Bladder microvascular endothelial cell (primary cell): ENCODE data around the gene IDI2. TPM values are rescaled to one million over a fixed set of nuclear protein-coding genes. Genes with fewer than 3 reads are reported as not detected.

Experiments used
- total RNA-seq: library from RNA; depleted of rRNA; stranded (reverse); fragments of >200 nt; gene quantifications from 2 replicates; pipeline ENCODE4 v1.2.3, GENCODE V29; 2014

The IDI2 gene
- not detected in 2 replicates for total RNA-seq

GRCh38 chr10:1025683-1026082 lies at the start of gene IDI2:
Gene IDI2 (minus strand): TSS chr10:1025859. CDS start chr10:1024723, 1,136 bp downstream.

GRCh38 chr10:1056326-1057105 lies 30.9 kb upstream of the IDI2 start, which contains the start of gene WDR37:
Gene WDR37 (plus strand): TSS chr10:1056385. CDS start chr10:1072156, 15,771 bp downstream.

GRCh38 chr10:1048732-1049424 lies 23.2 kb upstream of the IDI2 start, which contains the start of gene IDI1:
Gene IDI1 (minus strand): TSS chr10:1049119. CDS start chr10:1049003, 116 bp downstream.

GRCh38 chr10:987870-988666 lies 37.6 kb downstream of the IDI2 start, which contains the start of gene GTPBP4:
Gene GTPBP4 (plus strand): TSS chr10:988434. CDS start chr10:988480, 46 bp downstream.

Other genes starting within 250 kb of the IDI2 start
- gene LARP4B, start 94.2 kb downstream of the IDI2 start, total RNA-seq, result 29.3 and 43.9 TPM in 2 replicates
- gene GTPBP4, start 37.4 kb downstream of the IDI2 start, total RNA-seq, result 19.4 and 39.8 TPM in 2 replicates
- 38.1 and 48.9 TPM in 2 replicates for gene IDI1, start 23.3 kb upstream of the IDI2 start, total RNA-seq
- 12.3 and 22.4 TPM in 2 replicates for gene WDR37, start 30.5 kb upstream of the IDI2 start, total RNA-seq